ENCODE data around the gene LRRC8C. TPM values are rescaled to one million over a fixed set of nuclear protein-coding genes. Genes with fewer than 3 reads are reported as not detected.

The LRRC8C gene
- total RNA-seq, 6 donors from 2014 or later, result 5.2 to 12.5 (median 11.6) TPM

DNA sequence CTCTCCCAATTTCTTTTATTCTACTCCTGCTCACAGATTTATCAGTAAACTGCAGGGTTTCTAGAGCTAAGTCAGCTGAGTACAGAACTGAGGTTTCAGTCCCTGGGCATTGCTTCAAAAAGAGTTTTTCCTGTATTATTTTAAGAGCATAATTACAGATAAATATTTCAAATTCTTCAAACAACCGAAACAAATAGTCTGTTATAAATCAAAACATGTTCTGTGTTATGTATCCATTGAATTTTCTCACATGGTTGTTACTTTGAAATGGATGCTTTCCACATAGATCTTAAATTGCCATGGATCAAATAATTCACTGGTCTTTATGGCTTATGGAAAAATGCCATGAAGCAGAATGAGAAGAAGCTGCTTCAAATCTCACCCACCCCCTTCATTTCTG, 64.5 kb downstream of the LRRC8C start:
- Histone ChIP-seq H3K27ac (no peak overlapping the region), H3K36me3 (no peaks in the 10 kb centered on the region), H3K4me1 (peaks cover 29 to 46% (median 41%) of the 10 kb centered on the region in 4 donors), H3K4me3 (no peak overlapping the region), H3K9me3 (no peaks in the 10 kb centered on the region), H3K27me3 (no peaks in the 10 kb centered on the region)
- ATAC-seq (ENCODE audit: low FRiP score in 2 of 2), result no peak
- no peak for DNase-seq
- TF ChIP-seq EP300 (IDR thresholded peaks at IDR 0.05), result no peak
- TF ChIP-seq POLR2AphosphoS5 (IDR thresholded peaks at IDR 0.05), result no peak
- WGBS, 2 donors, result 45 to 61% methylated on average over 1 of the region's 1 CpG

DNA sequence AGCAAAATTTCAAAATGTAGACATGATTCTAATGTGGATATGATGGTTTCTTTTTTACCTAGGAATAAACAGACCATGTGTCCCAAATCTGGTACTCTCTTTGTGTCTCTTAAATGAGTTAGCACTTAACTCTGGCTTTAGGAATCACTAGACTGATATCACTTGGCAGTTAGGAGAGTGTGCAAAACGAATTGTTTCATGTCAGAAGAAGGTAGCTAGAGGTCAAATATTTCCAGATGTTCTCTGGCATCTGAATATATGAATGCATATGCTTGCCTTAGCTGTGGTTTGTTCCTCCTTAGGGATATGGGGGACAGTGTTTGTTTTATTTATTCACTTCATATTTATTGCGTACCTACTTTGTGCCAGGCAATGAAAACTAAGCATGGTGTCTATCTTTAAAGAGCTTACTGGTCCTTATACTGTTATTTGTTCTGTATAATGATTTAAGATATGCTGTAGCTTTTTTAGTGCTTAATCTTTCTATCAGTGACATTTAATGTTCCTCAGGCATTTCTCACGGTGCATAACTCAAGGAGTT, 65.2 kb downstream of the LRRC8C start:
- 70% methylated on average over 3 of the region's 3 CpGs for WGBS, 2 donors
- DNase-seq, result no peak

DNA sequence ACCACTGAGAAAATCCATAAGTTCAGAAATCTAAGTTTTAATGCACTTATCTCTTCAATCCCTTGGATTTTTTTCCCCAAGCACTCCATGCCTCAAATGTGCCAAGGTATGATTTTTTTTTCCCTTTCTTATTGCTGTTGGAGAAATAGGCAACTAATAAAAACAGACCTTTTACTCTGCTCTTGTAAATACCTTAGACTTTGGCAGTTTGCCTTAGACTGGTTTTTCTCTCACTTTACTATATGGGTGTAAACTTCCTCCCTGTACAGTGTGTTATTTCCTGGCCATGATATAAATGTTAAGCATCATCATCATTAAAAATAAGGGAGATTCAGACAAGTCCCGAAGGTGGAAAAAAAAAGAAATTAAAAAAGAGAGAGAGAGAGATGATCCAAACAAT, 65.7 kb downstream of the LRRC8C start:
- no peak for DNase-seq
- H3K27me3 ChIP-seq, result no peaks in the 10 kb centered on the region
- no peaks in the 10 kb centered on the region for H3K36me3 ChIP-seq
- no peak overlapping the region for H3K4me3 ChIP-seq
- 35 to 50% methylated on average over 1 of the region's 1 CpG for WGBS, 2 donors
- ATAC-seq (ENCODE audit: low FRiP score in 2 of 2), result no peak
- peaks cover 19 to 36% (median 31%) of the 10 kb centered on the region in 4 donors for H3K4me1 ChIP-seq
- H3K27ac ChIP-seq, result no peak overlapping the region
- no peaks in the 10 kb centered on the region for H3K9me3 ChIP-seq
- TF ChIP-seq EP300 (IDR thresholded peaks at IDR 0.05) (no peak), POLR2A (IDR thresholded peaks at IDR 0.05) (no peak), POLR2AphosphoS5 (IDR thresholded peaks at IDR 0.05) (no peak)
- TF ChIP-seq, protein P1, sequence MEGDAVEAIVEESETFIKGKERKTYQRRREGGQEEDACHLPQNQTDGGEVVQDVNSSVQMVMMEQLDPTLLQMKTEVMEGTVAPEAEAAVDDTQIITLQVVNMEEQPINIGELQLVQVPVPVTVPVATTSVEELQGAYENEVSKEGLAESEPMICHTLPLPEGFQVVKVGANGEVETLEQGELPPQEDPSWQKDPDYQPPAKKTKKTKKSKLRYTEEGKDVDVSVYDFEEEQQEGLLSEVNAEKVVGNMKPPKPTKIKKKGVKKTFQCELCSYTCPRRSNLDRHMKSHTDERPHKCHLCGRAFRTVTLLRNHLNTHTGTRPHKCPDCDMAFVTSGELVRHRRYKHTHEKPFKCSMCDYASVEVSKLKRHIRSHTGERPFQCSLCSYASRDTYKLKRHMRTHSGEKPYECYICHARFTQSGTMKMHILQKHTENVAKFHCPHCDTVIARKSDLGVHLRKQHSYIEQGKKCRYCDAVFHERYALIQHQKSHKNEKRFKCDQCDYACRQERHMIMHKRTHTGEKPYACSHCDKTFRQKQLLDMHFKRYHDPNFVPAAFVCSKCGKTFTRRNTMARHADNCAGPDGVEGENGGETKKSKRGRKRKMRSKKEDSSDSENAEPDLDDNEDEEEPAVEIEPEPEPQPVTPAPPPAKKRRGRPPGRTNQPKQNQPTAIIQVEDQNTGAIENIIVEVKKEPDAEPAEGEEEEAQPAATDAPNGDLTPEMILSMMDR (IDR thresholded peaks at IDR 0.05), result no peak

More for the DNA sequence above, 65.2 kb downstream of the LRRC8C start:
- no peak overlapping the region for H3K27ac ChIP-seq
- H3K36me3 ChIP-seq, result no peaks in the 10 kb centered on the region
- ATAC-seq (ENCODE audit: low FRiP score in 2 of 2), result no peak
- peaks cover 23 to 39% (median 35%) of the 10 kb centered on the region in 4 donors for H3K4me1 ChIP-seq
- no peak overlapping the region for H3K4me3 ChIP-seq
- no peak for TF ChIP-seq POLR2A (IDR thresholded peaks at IDR 0.05)
- no peaks in the 10 kb centered on the region for H3K9me3 ChIP-seq
- H3K27me3 ChIP-seq, result no peaks in the 10 kb centered on the region

DNA sequence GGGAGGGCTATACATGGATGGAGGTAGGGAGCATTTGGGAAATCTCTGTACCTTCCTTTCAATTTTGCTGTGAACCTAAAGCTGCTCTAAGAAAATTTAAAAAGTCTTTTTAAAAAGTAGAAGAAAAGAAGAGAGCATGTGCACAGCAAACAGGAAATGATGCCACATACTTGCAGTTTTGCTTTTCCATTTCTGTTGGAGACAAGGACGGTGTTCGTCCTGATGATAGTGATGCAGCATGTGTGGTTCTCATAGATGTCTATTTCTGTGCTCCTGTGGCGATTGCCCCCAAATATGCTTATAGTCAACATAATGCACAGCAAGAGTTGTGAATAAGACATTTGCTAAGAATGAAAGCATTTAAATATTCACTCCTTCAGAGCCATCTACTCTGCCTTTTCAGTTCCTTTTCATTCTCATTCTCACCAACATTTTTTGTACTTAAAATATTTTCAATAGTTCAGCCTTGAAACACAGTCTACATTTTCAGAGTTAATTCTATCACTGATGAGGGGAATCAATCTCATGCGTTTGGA, 66.6 kb downstream of the LRRC8C start:
- no peak for TF ChIP-seq POLR2AphosphoS5 (IDR thresholded peaks at IDR 0.05)
- no peak for ATAC-seq (ENCODE audit: low FRiP score in 2 of 2)
- WGBS, 2 donors, result 62 to 72% methylated on average over 4 of the region's 4 CpGs

DNA sequence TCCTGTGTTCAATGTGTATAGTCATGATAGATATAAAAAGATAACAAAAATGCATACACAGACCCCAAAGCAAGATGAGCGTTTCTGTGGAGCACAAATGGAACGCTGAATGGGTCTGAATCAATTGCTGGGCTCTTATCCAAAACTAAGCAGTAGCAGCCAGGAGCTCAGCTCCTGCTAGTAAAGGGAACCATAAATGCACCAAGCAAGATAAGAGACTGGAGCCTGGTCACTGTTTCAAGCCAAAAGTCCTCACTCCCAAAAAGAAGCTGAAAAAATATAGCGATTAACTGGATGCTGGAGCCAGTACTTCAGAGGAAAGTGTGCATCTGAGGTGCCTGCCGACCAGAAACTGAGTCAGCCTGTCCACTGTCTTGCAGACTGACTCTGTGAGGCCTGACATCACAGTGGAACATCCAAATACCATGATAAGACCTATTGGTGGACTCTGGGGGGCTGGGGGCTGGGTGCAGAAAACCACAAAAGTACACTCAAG, 68.9 kb downstream of the LRRC8C start:
- Histone ChIP-seq H3K4me3 (no peak overlapping the region), H3K9me3 (no peaks in the 10 kb centered on the region), H3K36me3 (no peaks in the 10 kb centered on the region), H3K27me3 (no peaks in the 10 kb centered on the region), H3K4me1 (peaks cover 4 to 18% (median 13%) of the 10 kb centered on the region in 4 donors), H3K27ac (no peak overlapping the region)
- ATAC-seq (ENCODE audit: low FRiP score in 2 of 2) (no peak), DNase-seq (no peak)
- 61 to 87% methylated on average over 4 of the region's 4 CpGs for WGBS, 2 donors
- TF ChIP-seq EP300 (IDR thresholded peaks at IDR 0.05) (no peak), POLR2AphosphoS5 (IDR thresholded peaks at IDR 0.05) (no peak), POLR2A (IDR thresholded peaks at IDR 0.05) (no peak)
- TF ChIP-seq, protein P1 (IDR thresholded peaks at IDR 0.05), result no peak

More for the DNA sequence above, 66.6 kb downstream of the LRRC8C start:
- no peaks in the 10 kb centered on the region for H3K9me3 ChIP-seq
- H3K4me3 ChIP-seq, result no peak overlapping the region
- no peak overlapping the region for H3K27ac ChIP-seq
- DNase-seq, result no peak
- H3K36me3 ChIP-seq, result no peaks in the 10 kb centered on the region
- no peaks in the 10 kb centered on the region for H3K27me3 ChIP-seq
- H3K4me1 ChIP-seq, result peaks cover 11 to 27% (median 23%) of the 10 kb centered on the region in 4 donors

DNA sequence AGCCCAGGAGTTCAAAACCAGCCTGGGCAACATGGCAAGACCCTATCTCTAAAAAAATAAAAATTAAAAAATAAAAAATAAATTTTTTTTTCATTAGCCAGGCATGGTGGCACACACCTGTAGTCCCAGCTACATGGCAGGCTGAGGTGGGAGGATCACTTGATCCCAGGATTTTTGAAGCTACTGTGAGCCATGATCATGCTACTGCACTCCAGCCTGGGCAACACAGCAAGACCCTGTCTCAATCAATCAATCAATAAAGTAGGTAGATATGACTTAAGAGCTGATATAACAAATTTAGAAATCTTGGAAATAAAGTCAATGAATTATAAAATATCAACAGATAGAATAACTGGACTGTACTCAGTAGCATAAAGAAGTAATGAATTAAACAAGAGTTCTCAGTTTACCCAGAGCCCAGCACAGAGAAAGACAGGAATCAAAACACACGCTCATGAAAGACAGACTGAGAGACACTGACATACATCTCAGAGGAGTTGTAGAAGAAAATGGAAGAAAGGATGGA, 69.7 kb downstream of the LRRC8C start:
- no peak overlapping the region for H3K4me3 ChIP-seq
- H3K4me1 ChIP-seq, result peaks cover 4 to 13% (median 9%) of the 10 kb centered on the region in 4 donors
- H3K27me3 ChIP-seq, result no peaks in the 10 kb centered on the region
- ATAC-seq (ENCODE audit: low FRiP score in 2 of 2), result no peak
- 90% methylated on average over 1 of the region's 1 CpG for WGBS, 2 donors
- H3K9me3 ChIP-seq, result no peaks in the 10 kb centered on the region
- no peak for TF ChIP-seq POLR2A (IDR thresholded peaks at IDR 0.05)
- TF ChIP-seq, protein P1 (IDR thresholded peaks at IDR 0.05), result no peak
- TF ChIP-seq POLR2AphosphoS5 (IDR thresholded peaks at IDR 0.05), result no peak
- no peak for TF ChIP-seq EP300 (IDR thresholded peaks at IDR 0.05)
- H3K36me3 ChIP-seq, result no peaks in the 10 kb centered on the region
- H3K27ac ChIP-seq, result no peak overlapping the region
- no peak for DNase-seq

All from upper lobe of left lung (tissue), 6 donors.